Smooth muscle cell (in vitro differentiated cells): ENCODE results near the gene MSS51. TPM values are rescaled to one million over a fixed set of nuclear protein-coding genes. Genes with fewer than 3 reads are reported as not detected.

Experiments used
- DNase-seq: peaks from one replicate; lab custom pipeline; 2025; ENCODE audit not compliant: unreplicated experiment; lab: John Stamatoyannopoulos, UW
- H2AFZ ChIP-seq: fragments of 200-600 bp; sonication (generic); 2 replicates; pipeline ENCODE4 v1.6.0; 2016; ENCODE audit warnings: antibody characterized with exemption, low read depth, mild to moderate bottlenecking
- H3F3A ChIP-seq: fragments of 200-600 bp; sonication (generic); 2 replicates; pipeline ENCODE4 v1.6.0; 2017; ENCODE audit warnings: antibody characterized with exemption, low read depth
- H3K27ac ChIP-seq: fragments of 200-600 bp; sonication (generic); 2 replicates; pipeline ENCODE4 v1.5.1; 2016; ENCODE audit warnings: low read depth, mild to moderate bottlenecking
- H3K27me3 ChIP-seq: fragments of 200-600 bp; sonication (generic); 2 replicates; pipeline ENCODE4 v1.6.1; 2016; ENCODE audit warnings: low read depth, mild to moderate bottlenecking
- H3K36me3 ChIP-seq: fragments of 200-600 bp; sonication (generic); 2 replicates; pipeline ENCODE4 v1.5.1; 2016; ENCODE audit warnings: low read depth
- H3K4me1 ChIP-seq: fragments of 200-600 bp; sonication (generic); 2 replicates; pipeline ENCODE4 v1.5.1; 2016; ENCODE audit warnings: low read depth
- H3K4me2 ChIP-seq: fragments of 200-600 bp; sonication (generic); 2 replicates; pipeline ENCODE4 v1.6.0; 2016; ENCODE audit warnings: mild to moderate bottlenecking
- H3K4me3 ChIP-seq: fragments of 200-600 bp; sonication (generic); 2 replicates; pipeline ENCODE4 v1.5.1; 2016; ENCODE audit warnings: mild to moderate bottlenecking
- H3K79me2 ChIP-seq: fragments of 200-600 bp; sonication (generic); 2 replicates; pipeline ENCODE4 v1.6.0; 2016; ENCODE audit warnings: low read depth, mild to moderate bottlenecking
- H3K9ac ChIP-seq: fragments of 200-600 bp; sonication (generic); 2 replicates; pipeline ENCODE4 v1.6.0; 2016; ENCODE audit warnings: low read depth
- H3K9me3 ChIP-seq: fragments of 200-600 bp; sonication (generic); replicated peaks from 2 replicates; pipeline ENCODE4 v1.5.1; 2016; ENCODE audit warnings: low read depth
- H4K20me1 ChIP-seq: fragments of 200-600 bp; sonication (generic); 2 replicates; pipeline ENCODE4 v1.6.0; 2016; ENCODE audit warnings: low read depth
- WGBS: methylation state at CpG from one replicate; pipeline ENCODE4 v1.1.7; 2016; ENCODE audit warnings: low lambda C conversion rate; 5-methylcytosine and 5-hydroxymethylcytosine counted together
- polyA plus RNA-seq: library from polyadenylated mRNA; unstranded; fragments of >200 nt; fragmentation: Nextera tagmentation; extraction: Ambion mirVana; gene quantifications from 2 replicates; pipeline ENCODE4 v1.2.1, GENCODE V29; 2016
- total RNA-seq: library from RNA; depleted of rRNA; stranded (reverse); fragments of >200 nt; gene quantifications from 2 replicates; pipeline ENCODE4 v1.2.3, GENCODE V29; 2014
- TF ChIP-seq, protein P1 (sequence below): fragments of 200-600 bp; sonication (generic); IDR thresholded peaks from 2 replicates; pipeline ENCODE4 v1.5.1; 2017; ENCODE audit warnings: borderline replicate concordance, mild to moderate bottlenecking, antibody characterized with exemption; ENCODE audit not compliant: insufficient read depth, poor library complexity, severe bottlenecking

Gene MSS51
- total and polyA plus RNA-seq, 2 experiments from 2014 or later = 0.66 to 2.4 TPM

DNA sequence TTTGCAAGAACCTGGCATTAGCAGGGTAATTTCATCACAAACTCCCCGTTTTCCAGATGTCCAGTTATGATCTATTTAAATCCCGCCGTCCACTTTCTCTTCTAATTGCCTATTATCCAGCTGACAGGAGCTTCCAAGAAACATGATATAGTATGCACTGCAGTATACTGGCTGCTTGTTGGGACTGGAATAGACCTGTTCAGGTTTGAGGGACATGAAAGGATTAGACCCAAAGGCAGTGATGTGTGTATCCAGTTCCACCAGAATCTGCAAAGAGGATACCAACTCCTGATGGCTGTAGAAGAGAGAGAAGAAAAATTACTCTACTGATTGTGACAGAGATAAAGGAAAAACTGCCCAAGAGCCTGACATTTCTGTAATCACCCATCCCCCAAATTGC, 8.9 kb downstream of the MSS51 start:
- TF ChIP-seq, protein P1, sequence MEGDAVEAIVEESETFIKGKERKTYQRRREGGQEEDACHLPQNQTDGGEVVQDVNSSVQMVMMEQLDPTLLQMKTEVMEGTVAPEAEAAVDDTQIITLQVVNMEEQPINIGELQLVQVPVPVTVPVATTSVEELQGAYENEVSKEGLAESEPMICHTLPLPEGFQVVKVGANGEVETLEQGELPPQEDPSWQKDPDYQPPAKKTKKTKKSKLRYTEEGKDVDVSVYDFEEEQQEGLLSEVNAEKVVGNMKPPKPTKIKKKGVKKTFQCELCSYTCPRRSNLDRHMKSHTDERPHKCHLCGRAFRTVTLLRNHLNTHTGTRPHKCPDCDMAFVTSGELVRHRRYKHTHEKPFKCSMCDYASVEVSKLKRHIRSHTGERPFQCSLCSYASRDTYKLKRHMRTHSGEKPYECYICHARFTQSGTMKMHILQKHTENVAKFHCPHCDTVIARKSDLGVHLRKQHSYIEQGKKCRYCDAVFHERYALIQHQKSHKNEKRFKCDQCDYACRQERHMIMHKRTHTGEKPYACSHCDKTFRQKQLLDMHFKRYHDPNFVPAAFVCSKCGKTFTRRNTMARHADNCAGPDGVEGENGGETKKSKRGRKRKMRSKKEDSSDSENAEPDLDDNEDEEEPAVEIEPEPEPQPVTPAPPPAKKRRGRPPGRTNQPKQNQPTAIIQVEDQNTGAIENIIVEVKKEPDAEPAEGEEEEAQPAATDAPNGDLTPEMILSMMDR = no peak
- no peak overlapping the region for H3K4me3 ChIP-seq
- H2AFZ ChIP-seq = no peak overlapping the region

DNA sequence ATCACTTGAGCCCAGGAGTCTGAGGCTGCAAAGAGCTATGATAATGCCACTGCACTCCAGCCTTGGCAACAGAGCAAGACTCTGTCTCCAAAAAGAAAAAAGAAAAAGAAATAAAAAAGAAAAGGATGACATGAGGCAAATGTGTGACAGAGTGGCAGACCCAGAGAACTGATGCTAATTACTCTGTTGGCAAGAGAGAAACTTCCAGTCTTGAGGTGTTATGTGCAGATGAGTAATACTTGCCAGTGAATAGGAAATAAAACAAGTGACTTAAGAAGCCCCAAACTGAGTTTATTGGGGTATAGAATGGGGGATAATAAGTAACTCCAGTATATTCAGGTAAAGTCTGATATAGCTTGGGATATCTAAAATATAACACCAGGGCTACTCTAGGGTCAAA, 10.1 kb downstream of the MSS51 start:
- H3K4me2 ChIP-seq = no peak overlapping the region
- H3K79me2 ChIP-seq = no peaks in the 10 kb centered on the region
- no peak for DNase-seq
- no peak overlapping the region for H3K4me3 ChIP-seq
- no peak overlapping the region for H3K27ac ChIP-seq
- H4K20me1 ChIP-seq = no peaks in the 10 kb centered on the region
- no peaks in the 10 kb centered on the region for H3F3A ChIP-seq
- H2AFZ ChIP-seq = no peak overlapping the region
- no peak overlapping the region for H3K9ac ChIP-seq
- no peaks in the 10 kb centered on the region for H3K9me3 ChIP-seq
- peaks cover 9% of the 10 kb centered on the region for H3K36me3 ChIP-seq
- no peaks in the 10 kb centered on the region for H3K4me1 ChIP-seq
- TF ChIP-seq, protein P1 = no peak
- H3K27me3 ChIP-seq = no peaks in the 10 kb centered on the region

More for the DNA sequence above, 8.9 kb downstream of the MSS51 start:
- Histone ChIP-seq H3K9me3 (no peaks in the 10 kb centered on the region), H4K20me1 (no peaks in the 10 kb centered on the region), H3F3A (no peaks in the 10 kb centered on the region), H3K4me2 (no peak overlapping the region), H3K27me3 (no peaks in the 10 kb centered on the region), H3K9ac (no peak overlapping the region), H3K4me1 (no peaks in the 10 kb centered on the region), H3K79me2 (no peaks in the 10 kb centered on the region), H3K36me3 (peaks cover 9% of the 10 kb centered on the region), H3K27ac (no peak overlapping the region)
- DNase-seq = no peak
- WGBS = 77% methylated on average over 3 of the region's 3 CpGs

DNA sequence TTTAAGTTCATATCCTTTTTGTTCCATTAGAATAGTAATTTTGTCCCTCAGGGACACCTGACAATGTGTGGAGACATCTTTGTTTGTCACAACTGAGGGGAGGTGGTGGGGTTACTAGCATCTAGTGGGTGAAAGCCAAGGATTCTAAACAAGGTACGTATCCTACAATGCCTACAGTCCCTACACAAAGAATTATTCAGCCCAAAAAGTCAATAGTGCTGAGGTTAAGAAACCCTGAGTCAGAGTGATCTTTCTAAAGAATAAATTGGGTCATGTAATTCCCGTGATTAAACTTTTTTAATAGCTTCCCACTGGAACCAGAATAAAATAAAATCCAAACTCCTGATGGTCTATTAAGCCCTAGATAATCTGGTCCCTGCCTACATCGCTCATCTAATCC, 16.8 kb downstream of the MSS51 start:
- H3F3A ChIP-seq = peaks cover 11% of the 10 kb centered on the region
- no peaks in the 10 kb centered on the region for H4K20me1 ChIP-seq
- TF ChIP-seq, protein P1 = no peak
- no peaks in the 10 kb centered on the region for H3K36me3 ChIP-seq
- no peaks in the 10 kb centered on the region for H3K9me3 ChIP-seq
- H3K27me3 ChIP-seq = no peaks in the 10 kb centered on the region
- H3K9ac ChIP-seq = no peak overlapping the region
- no peak for DNase-seq
- peaks cover 8% of the 10 kb centered on the region for H3K4me1 ChIP-seq
- peaks cover 13% of the 10 kb centered on the region for H3K79me2 ChIP-seq
- H2AFZ ChIP-seq = no peak overlapping the region
- no peak overlapping the region for H3K4me3 ChIP-seq
- H3K27ac ChIP-seq = no peak overlapping the region
- 96% methylated on average over 3 of the region's 3 CpGs for WGBS
- H3K4me2 ChIP-seq = no peak overlapping the region

DNA sequence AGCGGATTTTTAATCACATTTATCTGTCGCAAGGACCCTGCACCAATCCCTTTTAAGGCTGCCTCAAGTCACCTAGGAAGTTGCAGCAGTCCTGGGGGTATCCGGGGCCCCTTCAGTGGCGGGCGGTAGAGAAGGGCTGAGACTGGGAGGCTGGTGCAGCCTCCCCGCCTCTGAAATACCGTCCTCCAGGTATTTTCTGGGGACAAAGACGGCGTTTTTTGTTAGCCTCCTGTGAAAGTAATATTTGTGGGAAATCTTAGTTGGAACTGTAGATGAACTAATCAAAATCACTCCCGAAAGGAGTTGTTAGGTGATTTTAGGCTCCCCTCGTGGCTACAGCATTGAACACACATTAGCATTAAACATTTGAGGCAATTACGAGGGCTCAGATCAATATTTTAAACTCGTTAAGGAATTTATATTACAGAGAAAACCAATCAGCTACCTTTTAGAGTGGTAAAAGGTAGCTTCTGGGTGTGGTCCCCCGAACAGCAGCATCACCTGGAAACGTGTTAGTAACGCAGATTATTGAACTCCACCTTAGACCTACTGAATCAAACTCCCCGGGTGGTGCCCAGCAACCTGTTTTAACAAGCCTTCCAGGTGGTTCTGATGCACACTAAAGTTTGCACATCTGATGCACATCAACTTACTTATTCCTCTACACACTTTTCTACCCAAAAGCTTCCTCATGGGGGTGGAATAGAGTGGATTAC, 19.0 kb downstream of the MSS51 start:
- peak overlapping the region; percentile 90 for H3K27ac ChIP-seq
- H2AFZ ChIP-seq = peak overlapping the region; percentile 14
- peaks cover 22% of the 10 kb centered on the region for H4K20me1 ChIP-seq
- H3K27me3 ChIP-seq = no peaks in the 10 kb centered on the region
- H3K9me3 ChIP-seq = no peaks in the 10 kb centered on the region
- DNase-seq = no peak
- H3K36me3 ChIP-seq = no peaks in the 10 kb centered on the region
- peaks cover 35% of the 10 kb centered on the region for H3K79me2 ChIP-seq
- H3K4me2 ChIP-seq = peak overlapping the region; percentile 87
- peaks cover 11% of the 10 kb centered on the region for H3F3A ChIP-seq
- WGBS = 12% methylated on average over 17 of the region's 17 CpGs
- peaks cover 8% of the 10 kb centered on the region for H3K4me1 ChIP-seq
- peak overlapping the region; percentile 97 for H3K4me3 ChIP-seq
- TF ChIP-seq, protein P1 = no peak
- H3K9ac ChIP-seq = peak overlapping the region; percentile 94
